ENCODE results near the gene C17orf58.
"Not testable (repeated sequence)": the region's sequence is repeated elsewhere in the genome, so short reads cannot be mapped to it uniquely, and the experiment has no call there.

C17orf58 gene

DNA sequence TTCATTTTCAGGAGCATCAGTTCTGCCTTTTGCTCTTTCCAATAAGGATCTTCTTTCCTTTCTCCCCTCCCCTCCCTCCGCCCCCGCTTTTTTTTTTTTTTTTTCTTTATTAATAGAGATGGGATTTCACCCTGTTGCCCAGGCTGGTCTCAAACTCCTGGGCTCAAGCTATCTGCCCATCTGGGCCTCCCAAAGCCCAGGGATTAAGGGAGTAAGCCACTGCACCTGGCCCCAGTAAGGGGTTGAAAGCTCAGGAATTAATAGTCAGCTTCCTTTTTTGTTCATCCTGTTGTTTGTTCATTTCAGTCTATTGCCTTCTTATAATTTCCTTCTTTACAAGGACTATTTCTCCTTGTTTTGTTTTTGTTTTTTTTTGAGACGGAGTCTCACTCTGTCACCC is 7.9 kb upstream of the C17orf58 start:
- DNase-seq (ENCODE audit: low read depth in 2 of 2) = no peak

DNA sequence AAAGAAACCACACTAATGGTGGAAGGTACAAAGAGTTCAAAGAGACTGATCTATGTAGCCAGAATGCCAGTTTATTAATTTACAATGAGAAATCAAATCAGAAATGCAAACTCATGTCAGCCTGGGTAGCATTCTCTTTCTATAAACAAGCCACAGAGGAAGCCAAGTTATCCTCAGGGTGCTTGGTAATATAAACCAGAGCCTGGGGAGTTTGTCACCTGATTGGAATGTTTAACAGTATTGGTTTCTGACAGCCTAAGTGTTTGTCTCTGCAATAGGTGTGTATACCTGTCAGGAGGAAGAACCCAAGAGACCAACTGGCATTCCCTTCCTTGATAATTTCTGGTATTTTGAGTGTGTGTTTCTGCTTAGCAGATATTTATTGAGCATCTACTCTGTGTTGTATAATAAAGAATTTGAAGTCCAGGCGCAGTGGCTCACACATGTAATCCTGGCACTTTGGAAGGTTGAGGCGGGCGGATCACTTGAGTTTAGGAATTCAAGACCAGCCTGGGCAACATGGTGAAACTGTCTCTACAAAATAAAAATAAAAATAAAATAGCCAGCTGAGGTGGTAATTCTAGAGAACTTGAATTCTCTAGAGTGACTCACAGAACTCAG is 3.1 kb upstream of the C17orf58 start:
- DNase-seq (ENCODE audit: low read depth in 2 of 2) = no peak

DNA sequence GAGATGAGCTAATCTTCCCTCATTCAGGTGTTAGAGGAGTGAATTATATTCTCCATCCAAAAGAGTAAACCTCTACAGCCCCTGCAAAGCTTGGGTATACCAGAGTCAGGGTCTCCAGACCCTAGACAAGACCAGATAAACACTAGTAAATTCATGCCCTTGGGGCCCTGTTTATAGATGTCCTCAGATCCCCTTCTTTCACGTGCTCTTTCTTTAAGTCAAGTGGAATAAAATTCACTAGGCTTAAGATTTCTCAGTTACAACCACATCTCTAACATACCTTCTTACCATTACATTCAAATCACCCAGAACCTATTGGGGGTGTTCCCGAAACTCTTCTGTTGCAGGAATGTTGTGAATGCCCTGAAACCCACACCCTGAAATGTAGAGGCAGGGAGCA is 2.2 kb upstream of the C17orf58 start:
- no peak for DNase-seq (ENCODE audit: low read depth in 2 of 2)

DNA sequence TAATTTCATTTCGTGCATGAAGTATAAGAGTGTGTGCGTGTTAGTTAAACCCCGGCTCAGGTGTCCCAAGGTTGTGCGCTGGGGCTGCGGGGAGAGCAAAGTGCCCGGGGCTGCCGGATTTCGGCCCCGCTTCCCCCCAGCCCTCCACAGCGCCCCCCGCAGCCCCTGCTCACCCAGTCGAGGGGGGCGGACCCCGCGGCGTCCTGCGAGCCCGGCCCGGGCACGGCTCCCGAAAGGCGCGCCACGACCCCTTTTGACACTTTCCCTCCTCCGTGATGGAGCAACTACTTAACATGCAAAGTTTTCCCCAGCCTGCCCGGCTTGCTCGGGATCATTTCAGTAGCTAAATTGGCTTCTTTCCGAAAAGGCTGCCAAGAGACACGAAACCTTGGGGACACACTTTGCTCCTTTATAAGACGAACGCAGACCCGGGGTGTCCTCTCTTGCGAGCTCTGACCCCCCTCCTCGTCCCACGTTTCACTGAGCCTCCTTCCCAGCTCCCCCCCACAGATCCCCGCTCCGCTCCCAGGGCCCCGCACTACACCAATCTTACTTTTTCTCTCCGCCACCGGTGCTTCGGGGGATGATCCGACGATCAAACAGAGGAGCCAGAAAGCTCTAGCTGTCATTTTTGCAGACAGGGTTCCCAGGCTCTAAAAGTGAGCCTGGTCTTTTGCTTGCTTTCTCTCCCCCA is 552 bp downstream of the C17orf58 start:
- DNase-seq (ENCODE audit: low read depth in 2 of 2) = no peak

DNA sequence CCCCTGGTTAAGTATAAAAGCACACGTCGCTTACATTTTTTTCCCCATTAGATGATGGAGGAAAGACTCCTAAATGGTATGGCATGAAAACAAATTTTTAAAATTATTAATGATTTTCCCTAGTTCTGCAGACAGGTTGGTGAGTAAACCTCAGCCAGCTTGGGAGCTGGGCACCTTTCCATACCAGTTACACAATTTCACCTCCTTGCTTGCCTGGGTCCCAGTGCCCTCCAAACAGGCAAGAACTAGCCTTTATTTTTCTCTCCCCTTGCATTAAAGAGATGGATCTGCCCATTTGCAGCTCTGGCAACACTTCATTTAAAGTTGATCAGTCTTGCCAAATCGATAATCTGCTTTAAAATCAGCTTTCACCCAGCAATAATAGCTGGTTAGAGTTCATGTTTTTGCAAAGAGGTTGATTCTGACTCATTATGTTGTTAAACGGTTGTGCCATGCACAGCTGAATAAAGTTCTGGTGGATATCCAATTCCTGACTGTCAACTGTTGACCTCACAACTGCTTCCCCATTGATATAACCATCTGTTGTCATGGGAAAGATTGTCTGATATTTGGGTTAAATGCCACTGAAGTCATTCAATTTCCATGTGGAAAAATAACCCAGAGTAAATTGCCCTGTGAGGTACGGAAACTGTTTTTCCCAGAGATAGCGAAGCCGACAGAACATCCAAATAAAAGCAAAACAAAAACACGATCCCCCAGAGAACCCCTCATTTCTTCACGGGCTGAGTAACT is 1.3 kb downstream of the C17orf58 start:
- DNase-seq (ENCODE audit: low read depth in 2 of 2) = no peak

DNA sequence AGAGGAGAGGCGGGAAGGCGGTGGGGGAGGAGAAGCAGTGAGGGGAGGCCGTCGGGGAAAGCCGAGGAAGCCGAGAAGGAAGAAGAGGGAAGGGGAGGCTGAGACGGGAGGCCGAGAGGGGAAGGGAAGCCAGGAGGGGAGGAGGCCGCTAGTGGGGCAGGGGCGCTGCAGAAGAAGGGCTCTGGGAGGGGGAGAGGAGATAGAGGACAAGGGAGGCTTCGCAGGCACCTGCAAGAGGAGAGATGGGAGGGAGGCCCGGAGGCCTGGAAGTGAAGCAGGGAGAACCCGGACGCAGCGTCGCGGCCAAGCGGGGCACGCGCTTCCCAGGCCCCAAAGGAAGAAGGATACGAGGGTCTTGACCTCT is 2.3 kb downstream of the C17orf58 start:
- DNase-seq (ENCODE audit: low read depth in 2 of 2) = no peak

DNA sequence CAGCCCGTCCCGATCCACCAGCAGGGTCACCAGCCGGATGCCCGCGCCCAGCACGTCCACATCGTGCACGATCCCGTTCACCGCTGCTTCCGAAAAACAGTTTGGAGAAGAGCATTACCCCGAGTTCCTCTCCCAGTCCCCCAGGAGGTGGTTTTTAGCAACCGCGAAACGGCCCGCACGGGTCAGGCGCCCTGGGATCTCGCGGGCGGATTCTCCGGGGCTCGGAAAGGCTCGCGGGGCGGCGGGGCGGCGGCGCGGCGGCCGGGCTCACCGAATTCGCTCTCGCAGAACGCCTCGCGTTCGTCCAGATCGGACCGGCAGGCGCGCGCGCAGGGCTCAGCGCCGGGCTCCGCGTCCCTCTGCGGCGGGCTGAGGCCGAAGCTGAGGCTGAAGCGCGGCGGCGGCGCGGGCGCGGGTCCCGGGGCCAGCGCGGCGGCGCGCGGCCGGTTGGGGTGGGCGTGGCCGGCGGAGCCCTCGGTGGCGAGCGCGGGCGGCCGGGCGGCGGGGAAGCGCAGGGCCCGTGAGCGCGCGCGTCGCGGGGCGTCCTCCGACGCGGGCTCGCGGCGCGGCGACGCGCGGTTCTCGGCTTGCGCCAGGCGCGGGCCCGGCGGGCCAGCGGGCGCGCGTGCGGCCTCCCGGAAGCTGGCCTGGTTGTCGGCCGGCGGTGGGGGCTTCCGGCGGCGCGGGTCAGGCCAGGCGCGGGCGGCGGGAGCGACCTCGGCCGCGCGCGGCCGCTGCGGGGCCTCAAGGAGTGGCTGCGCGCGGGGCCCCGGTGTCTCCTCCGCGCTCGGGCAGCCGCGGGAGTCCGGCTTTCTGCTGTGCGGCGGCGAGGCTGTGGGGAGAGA is 2.9 kb downstream of the C17orf58 start:
- peak; percentile 53 to 73 for DNase-seq (ENCODE audit: low read depth in 2 of 2)

DNA sequence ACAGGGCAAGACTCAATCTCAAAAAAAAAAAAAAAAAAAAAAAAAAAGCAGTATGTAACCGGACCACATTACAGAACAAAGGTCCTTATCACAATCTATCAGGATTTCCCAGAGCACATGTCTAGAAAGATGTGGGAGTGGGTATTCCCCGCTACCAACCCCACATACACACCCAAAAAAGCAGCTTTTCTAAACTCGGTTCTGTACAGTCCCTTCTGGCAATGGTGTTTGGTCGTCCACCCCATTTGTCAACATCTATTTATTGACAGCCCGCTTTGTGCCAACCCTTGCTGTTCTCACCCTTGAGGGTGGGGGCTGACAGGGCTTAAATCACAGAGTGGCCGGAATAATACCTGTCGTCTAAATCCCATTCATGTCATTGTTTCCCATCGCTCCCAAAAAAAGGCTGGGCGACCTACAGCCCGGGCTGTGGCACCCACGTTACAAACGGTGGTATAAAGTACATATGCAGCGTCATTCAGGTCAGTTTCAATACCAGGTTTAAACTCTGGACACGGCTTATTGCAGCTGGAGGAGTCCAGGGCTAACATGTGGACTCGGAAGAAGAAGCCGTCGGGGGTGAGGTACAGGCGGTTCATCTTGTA is 3.6 kb downstream of the C17orf58 start:
- DNase-seq (ENCODE audit: low read depth in 2 of 2) = peak in 1 of 2 donors; percentile 12

DNA sequence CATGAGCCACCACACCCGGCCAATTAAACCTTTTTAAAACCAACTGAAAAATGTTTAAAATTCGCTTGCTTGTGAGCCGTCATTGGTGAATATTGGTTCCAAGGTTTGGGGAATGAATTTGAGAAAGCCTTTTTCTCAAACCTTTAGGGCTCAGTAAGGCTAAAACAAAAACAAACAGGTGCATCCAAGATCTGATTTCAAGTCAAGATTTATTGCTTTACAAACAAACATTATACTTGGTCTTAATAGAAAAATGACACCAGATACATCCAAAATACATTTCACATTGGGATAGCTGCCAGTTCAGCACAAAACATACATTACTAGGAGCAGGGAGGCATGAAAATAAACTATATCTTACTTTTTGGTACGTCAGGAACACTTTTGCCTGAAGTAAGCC is 5.4 kb downstream of the C17orf58 start:
- no peak for DNase-seq (ENCODE audit: low read depth in 2 of 2)

DNA sequence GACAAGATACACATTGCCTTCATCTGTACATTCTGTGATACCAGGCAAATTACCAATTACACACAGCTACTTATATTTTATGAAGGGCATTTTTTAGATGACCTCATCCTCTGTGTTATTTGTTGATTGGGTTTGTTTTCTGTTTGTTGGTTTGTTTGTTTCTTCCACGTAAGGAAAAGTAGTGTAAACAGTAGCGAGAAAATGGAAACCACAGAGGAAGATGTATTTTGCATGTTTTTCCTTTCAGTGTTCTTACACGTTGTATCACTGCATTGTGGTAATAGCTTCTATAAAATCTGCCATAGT is 12.9 kb downstream of the C17orf58 start:
- DNase-seq (ENCODE audit: low read depth in 2 of 2) = no peak

DNA sequence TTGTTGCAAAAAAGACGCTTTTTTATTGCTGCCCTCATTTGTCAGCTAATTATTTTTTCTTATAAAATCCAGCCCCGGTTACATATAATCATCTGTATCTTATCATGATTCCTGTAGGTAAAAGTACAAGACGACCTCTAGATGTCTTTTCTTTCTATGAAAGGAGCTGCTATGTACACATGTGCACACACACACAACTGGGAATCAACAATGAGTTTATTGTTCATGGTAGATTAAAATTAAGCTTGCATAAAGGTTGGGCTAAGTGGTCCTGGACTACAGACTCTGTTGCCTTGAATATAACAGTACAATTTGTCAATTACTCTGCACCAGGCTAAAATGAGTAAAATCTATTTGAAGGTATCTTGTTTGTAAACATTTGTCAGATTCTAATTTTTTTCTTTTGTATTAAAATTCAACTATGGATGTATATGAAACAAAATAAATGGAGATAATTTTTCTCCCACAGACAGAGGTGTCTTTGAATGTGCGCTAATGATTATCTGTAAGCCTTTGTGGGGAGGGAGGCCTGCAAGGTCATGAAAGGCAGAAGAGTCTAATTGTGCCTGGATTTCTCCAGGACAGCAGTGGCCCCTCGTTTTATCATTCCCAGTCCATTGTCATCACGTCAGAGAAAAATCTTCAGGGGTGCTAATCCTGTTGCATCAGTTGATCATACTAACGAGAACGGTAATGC is 13.4 kb downstream of the C17orf58 start:
- no peak for DNase-seq (ENCODE audit: low read depth in 2 of 2)

DNA sequence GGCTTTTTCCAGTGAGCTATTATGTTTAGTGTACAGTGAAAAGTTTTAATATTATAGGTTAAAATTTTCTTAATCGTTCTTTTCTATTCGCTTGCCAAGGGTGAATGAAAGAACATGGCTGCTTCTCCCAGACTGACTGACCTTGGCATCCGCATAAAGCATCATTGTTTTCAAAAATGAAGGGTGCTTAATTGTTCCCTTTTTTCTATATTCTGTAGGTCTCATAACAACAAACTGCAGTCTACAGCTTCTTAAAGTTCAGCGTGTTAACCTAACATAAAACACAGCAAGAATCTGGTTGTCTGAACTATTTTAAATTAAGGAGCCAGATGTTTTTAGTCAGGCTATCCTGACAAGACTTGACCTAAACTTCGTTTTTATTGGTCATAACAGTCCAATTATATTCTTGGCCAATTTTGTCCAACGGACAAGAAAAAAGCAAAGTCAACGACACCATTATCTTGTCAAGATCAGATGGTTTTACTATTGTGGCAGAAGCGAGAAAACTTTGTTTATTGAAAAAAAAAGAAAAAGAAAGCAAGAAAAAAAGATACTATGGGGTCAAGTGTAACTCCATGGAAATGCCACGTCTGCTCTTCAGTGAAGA is 14.1 kb downstream of the C17orf58 start:
- no peak for DNase-seq (ENCODE audit: low read depth in 2 of 2)

DNA sequence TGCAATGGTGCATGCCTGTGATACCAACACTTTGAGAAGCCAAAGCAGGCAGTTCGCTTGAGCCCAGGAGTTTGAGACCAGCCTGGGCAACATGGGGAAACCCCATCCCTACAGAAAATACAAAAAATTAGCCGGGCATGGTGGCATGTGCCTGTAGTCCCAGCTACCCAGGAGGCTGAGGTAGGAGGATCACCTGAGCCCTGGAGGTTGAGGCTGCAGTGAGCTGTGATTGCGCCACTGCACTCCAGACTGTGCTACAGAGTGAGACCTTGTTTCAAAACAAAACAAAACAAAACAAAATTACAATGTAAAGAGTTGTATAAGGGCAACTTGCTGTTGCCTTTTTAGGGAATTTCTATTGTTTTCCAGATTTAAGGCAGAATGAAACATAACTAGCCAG is 15.4 kb downstream of the C17orf58 start:
- DNase-seq (ENCODE audit: low read depth in 2 of 2) = not testable (repeated sequence)

DNA sequence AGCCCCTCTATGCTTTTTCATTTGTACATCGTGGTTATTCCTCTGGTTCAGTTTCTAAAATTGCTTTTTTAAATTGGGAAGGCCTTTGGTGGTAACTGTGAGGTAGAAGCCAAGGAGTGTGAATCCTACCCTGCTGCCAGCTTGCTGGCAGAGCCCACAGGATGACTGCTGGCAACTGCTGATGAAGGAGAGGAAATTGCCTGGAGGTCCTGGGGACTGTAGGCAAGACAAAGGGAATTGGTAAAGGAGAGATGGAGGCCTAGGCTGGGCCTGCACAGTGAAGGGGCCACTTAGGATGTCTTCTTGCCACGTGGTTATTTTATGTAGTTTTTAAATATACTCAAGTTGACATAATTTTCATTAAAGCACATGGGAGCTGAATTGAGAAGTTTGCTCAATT is 15.8 kb downstream of the C17orf58 start:
- DNase-seq (ENCODE audit: low read depth in 2 of 2) = no peak

DNA sequence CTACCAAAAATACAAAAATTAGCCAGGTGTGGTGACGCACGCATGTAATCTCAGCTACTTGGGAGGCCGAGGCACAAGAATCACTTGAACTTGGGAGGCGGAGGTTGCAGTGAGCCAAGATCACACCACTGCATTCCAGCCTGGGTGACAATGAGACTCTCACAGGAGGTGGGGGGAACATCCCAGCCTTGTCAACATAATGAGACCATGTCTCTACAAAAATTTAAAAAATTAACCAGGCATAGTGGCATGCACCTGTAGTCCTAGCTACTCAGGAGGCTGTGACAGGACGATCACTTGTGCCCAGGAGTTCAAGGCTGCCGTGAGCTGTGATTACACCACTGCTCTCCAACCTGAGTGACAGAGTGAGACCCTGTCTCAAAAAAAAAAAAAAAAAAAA is 20.0 kb downstream of the C17orf58 start:
- DNase-seq (ENCODE audit: low read depth in 2 of 2) = not testable (repeated sequence)

DNA sequence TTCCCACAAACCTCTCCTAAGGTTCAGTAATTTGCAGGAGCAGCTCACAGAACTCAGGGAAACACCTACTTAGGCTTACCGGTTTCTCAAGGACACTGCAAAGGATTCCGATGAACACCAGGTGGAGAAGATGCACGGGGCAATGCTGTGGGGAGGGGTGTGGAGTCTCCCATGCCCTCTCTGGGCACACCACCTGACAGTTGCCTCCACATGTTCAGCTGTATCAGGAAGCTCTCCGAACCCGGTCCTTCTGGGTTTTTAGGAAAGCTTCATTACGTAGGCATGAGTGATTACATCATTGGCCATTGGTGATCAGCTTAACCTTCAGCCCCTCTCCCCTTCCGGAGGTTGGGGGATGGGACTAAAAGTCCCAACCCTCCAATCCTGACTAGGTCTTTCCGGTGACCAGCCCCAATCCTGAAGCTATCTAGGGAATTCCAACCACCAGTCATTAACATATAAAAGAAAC is 21.6 kb downstream of the C17orf58 start:
- no peak for DNase-seq (ENCODE audit: low read depth in 2 of 2)

DNA sequence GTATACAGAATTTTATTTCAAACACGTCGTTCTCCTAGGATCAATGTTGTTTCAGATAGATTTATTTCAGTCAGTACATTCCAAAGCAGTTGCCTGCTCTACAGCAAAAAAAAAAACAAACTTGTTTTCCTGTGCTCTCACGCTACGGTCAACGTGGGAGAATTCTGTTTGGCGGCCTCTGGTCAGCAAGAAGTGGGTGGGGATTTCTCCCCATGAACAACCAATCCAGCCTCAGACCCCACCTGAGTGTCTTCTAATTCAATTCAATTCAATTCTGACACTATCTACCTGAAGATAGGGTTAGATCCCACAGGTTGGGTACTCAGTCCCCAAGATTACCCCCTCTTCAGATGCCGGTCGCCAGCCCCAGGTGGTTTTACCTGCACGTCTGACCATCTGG is 22.1 kb downstream of the C17orf58 start:
- no peak for DNase-seq (ENCODE audit: low read depth in 2 of 2)

DNA sequence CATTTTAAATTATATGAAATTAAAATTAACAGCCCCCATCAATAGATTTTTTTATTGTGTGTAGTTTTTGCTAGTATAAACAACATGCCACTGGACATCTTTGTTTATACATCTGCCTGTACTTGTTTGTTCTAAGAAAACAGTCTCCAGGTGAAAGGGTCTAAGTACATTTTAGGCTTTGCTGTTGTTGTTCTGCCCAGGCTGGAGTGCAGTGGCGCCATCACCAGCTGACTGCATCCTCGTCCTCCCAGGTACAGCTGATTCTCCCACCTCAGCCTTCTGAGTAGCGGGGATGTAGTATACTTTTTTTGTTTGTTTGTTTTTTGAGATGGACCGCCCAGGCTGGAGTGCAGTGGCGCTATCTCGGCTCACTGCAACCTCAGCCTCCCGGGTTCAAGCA is 25.5 kb downstream of the C17orf58 start:
- no peak for DNase-seq (ENCODE audit: low read depth in 2 of 2)

DNA sequence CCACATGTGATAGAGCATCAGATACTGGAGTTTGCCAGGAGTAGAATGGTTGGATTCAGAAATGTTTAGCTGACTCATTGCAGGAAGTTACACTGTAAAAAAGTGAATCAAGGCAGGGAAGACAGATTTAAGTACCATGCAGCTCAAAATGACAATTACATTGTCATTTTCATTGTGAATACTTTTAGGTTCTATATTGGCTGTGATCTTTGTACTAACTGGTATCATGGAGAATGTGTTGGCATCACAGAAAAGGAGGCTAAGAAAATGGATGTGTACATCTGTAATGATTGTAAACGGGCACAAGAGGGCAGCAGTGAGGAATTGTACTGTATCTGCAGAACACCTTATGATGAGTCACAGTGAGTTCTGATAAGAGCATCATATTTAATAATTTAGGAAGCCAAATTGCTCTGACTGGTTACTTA is 33.1 kb downstream of the C17orf58 start:
- DNase-seq (ENCODE audit: low read depth in 2 of 2) = peak; percentile 39 to 70

DNA sequence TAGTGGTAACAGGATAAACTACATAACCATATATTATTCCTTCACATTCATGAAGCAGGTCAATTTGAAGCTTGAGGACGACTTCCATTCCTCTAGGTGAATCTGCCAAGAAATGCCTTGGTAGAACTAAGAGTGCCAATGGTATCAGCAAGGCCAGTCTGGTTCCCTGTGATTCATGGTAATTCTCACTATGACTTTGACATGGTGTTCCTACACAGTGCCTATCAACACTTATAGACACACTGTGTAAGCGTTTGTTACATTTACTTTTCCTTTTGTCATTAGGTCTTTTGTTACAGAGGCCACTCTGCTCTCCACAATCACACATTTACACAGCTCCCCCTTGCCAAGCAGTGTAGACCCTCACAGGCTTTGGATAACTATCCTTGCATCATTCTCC is 34.1 kb downstream of the C17orf58 start:
- DNase-seq (ENCODE audit: low read depth in 2 of 2) = not testable (repeated sequence)

DNA sequence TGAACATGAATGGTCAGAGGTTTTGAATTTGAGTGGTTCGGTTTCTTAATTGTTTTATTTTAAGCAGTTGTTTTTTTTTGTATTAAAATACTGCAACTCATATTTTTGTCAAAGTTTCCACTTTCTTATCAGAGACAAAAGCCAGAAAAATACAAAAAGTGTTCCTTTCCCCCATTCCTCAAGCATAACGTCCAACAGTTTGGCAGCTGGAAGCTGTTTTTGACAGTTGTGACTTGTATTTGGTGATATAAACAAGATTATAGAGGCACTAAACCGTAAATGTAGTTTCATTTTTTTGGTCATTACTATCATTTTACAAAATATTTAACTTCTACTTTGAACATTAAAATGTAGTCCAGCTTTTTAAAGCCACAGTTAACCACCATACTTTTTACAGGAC is 36.0 kb downstream of the C17orf58 start:
- not testable (repeated sequence) for DNase-seq (ENCODE audit: low read depth in 2 of 2)
